SU-DHL-6 (cell line): Measurements from ENCODE around the gene BBS1.

Experiments used
- EZH2phosphoT487 ChIP-seq: fragments of 200-600 bp; sonication (generic), shearing (Covaris generic); conservative IDR thresholded peaks from 2 replicates; pipeline ENCODE4 v1.6.1; 2018; ENCODE audit warnings: mild to moderate bottlenecking, antibody characterized with exemption, low read length, moderate library complexity, mixed read lengths
- TF ChIP-seq, protein P1 (sequence below): fragments of 200-600 bp; sonication (generic); IDR thresholded peaks from one replicate; pipeline ENCODE4 v1.5.1; 2017; ENCODE audit warnings: antibody characterized with exemption, mild to moderate bottlenecking, low read length, moderate library complexity; ENCODE audit not compliant: insufficient read depth, poor library complexity, severe bottlenecking

DNA sequence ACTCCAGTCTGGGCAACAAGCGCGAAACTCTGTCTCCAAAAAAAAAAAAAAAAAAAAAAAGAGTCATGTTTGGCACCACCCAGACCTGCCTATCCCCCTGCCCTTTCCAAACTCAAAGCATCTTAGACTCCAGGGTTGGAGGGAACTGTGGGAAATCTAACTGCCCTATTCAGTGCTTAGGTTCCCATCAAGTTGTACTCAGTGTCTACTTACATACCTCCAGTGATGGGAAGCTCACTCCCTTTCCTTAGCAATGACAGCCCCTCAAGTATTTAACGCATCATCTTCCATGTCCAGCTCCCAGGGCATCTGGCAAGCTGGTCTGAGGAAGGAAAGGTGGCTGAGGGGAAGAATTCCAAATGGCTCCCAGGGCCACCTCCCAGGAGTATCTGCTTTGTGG lies 39.3 kb downstream of the BBS1 start:
- TF ChIP-seq, protein P1, sequence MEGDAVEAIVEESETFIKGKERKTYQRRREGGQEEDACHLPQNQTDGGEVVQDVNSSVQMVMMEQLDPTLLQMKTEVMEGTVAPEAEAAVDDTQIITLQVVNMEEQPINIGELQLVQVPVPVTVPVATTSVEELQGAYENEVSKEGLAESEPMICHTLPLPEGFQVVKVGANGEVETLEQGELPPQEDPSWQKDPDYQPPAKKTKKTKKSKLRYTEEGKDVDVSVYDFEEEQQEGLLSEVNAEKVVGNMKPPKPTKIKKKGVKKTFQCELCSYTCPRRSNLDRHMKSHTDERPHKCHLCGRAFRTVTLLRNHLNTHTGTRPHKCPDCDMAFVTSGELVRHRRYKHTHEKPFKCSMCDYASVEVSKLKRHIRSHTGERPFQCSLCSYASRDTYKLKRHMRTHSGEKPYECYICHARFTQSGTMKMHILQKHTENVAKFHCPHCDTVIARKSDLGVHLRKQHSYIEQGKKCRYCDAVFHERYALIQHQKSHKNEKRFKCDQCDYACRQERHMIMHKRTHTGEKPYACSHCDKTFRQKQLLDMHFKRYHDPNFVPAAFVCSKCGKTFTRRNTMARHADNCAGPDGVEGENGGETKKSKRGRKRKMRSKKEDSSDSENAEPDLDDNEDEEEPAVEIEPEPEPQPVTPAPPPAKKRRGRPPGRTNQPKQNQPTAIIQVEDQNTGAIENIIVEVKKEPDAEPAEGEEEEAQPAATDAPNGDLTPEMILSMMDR, result no peak
- TF ChIP-seq EZH2phosphoT487, result no peak
